ENCODE results near the gene ERO1A. TPM values are rescaled to one million over a fixed set of nuclear protein-coding genes. Genes with fewer than 3 reads are reported as not detected.

Gene ERO1A
- total RNA-seq, 1 experiment from 2014 or later = 44.6 TPM

DNA sequence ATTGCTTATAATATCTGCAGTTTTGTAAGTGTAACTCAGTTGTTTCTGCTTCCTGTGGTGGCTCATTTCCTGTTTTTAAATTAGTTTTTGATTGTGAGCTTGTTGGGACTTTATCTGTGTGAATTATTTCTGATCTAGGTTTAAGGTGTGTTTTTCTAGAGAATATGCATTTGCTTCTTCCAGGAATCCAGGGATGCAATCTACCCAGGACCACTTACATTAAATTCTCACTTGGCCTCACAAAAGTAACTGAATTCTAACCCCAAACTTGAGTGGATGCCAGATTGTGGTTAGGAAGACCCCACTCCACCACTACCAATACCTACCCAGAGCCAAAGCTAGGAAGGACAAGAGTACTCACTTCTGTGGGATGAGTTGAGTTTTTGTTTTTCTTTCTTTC lies 46.5 kb upstream of the ERO1A start (continued):
- TF ChIP-seq ATF2 (CRISPR knock-in tag; IDR thresholded peaks at IDR 0.05; ENCODE audit: borderline replicate concordance, low read depth) (no peak), CREB1 (CRISPR knock-in tag; IDR thresholded peaks at IDR 0.05) (no peak), ZNF121 (CRISPR knock-in tag; IDR thresholded peaks at IDR 0.05) (no peak), FOXP1 (CRISPR knock-in tag; IDR thresholded peaks at IDR 0.05; ENCODE audit: borderline replicate concordance) (no peak)

- Mint-ChIP-seq H3K4me3 (no peak overlapping the region), H3K4me1 (peaks cover 40% of the 10 kb centered on the region), H3K36me3 (peaks cover 15% of the 10 kb centered on the region), H3K27me3 (ENCODE audit: low read depth) (no peaks in the 10 kb centered on the region), H3K27ac (peak overlapping the region; percentile 60; the same call in 1 of the 2 replicates), H3K9me3 (no peaks in the 10 kb centered on the region)
- no peak for ATAC-seq
- CTCF ChIA-PET = no interaction called here
- no peak for DNase-seq (ENCODE audit: low spot score)
- POLR2A ChIA-PET = no interaction called here
- TF ChIP-seq ZNF121 (CRISPR knock-in tag; IDR thresholded peaks at IDR 0.05) (no peak), TEAD4 (CRISPR knock-in tag; IDR thresholded peaks at IDR 0.05) (no peak), KAT7 (CRISPR knock-in tag; IDR thresholded peaks at IDR 0.05; ENCODE audit: borderline replicate concordance) (no peak), SMAD4 (CRISPR knock-in tag; IDR thresholded peaks at IDR 0.05) (no peak), NFE2L1 (CRISPR knock-in tag; IDR thresholded peaks at IDR 0.05) (no peak), JUN (CRISPR knock-in tag; IDR thresholded peaks at IDR 0.05) (no peak), SOX15 (CRISPR knock-in tag; IDR thresholded peaks at IDR 0.05) (no peak), MLX (CRISPR knock-in tag; IDR thresholded peaks at IDR 0.05) (no peak), HMGXB4 (CRISPR knock-in tag; IDR thresholded peaks at IDR 0.05) (no peak), JAZF1 (CRISPR knock-in tag; IDR thresholded peaks at IDR 0.05) (no peak), IRF2 (CRISPR knock-in tag; IDR thresholded peaks at IDR 0.05; ENCODE audit: borderline replicate concordance, low read depth) (no peak)
- TF ChIP-seq, protein P1, sequence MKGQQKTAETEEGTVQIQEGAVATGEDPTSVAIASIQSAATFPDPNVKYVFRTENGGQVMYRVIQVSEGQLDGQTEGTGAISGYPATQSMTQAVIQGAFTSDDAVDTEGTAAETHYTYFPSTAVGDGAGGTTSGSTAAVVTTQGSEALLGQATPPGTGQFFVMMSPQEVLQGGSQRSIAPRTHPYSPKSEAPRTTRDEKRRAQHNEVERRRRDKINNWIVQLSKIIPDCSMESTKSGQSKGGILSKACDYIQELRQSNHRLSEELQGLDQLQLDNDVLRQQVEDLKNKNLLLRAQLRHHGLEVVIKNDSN (CRISPR knock-in tag; IDR thresholded peaks at IDR 0.05) = no peak
- TF ChIP-seq, protein P2, sequence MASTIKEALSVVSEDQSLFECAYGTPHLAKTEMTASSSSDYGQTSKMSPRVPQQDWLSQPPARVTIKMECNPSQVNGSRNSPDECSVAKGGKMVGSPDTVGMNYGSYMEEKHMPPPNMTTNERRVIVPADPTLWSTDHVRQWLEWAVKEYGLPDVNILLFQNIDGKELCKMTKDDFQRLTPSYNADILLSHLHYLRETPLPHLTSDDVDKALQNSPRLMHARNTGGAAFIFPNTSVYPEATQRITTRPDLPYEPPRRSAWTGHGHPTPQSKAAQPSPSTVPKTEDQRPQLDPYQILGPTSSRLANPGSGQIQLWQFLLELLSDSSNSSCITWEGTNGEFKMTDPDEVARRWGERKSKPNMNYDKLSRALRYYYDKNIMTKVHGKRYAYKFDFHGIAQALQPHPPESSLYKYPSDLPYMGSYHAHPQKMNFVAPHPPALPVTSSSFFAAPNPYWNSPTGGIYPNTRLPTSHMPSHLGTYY (CRISPR knock-in tag; IDR thresholded peaks at IDR 0.05) = no peak
- TF ChIP-seq, protein P3, sequence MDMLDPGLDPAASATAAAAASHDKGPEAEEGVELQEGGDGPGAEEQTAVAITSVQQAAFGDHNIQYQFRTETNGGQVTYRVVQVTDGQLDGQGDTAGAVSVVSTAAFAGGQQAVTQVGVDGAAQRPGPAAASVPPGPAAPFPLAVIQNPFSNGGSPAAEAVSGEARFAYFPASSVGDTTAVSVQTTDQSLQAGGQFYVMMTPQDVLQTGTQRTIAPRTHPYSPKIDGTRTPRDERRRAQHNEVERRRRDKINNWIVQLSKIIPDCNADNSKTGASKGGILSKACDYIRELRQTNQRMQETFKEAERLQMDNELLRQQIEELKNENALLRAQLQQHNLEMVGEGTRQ (CRISPR knock-in tag; IDR thresholded peaks at IDR 0.05) = no peak
Observed at GRCh38 chr14:52740751-52741150, 45.4 kb upstream of the ERO1A start.

- H3K4me1 Mint-ChIP-seq = peaks cover 61% of the 10 kb centered on the region
- ATAC-seq = no peak
- POLR2A ChIA-PET = no interaction called here
- no peak for TF ChIP-seq SMAD4 (CRISPR knock-in tag; IDR thresholded peaks at IDR 0.05)
- no peaks in the 10 kb centered on the region for H3K27me3 Mint-ChIP-seq (ENCODE audit: low read depth)
- no peak overlapping the region for H3K4me3 Mint-ChIP-seq
- no peak overlapping the region for H3K27ac Mint-ChIP-seq
- peaks cover 18% of the 10 kb centered on the region for H3K36me3 Mint-ChIP-seq
- peaks cover 5% of the 10 kb centered on the region for H3K9me3 Mint-ChIP-seq
- DNase-seq (ENCODE audit: low spot score) = no peak
- CTCF ChIA-PET = no interaction called here
Observed at GRCh38 chr14:52738409-52738808, 43.1 kb upstream of the ERO1A start.
